ENCODE measurements around the gene NCKAP5. TPM values are rescaled to one million over a fixed set of nuclear protein-coding genes. Genes with fewer than 3 reads are reported as not detected.

Gene NCKAP5
- total and polyA plus RNA-seq, 4 donors = 2.3 to 20.2 (median 8.1) TPM

DNA sequence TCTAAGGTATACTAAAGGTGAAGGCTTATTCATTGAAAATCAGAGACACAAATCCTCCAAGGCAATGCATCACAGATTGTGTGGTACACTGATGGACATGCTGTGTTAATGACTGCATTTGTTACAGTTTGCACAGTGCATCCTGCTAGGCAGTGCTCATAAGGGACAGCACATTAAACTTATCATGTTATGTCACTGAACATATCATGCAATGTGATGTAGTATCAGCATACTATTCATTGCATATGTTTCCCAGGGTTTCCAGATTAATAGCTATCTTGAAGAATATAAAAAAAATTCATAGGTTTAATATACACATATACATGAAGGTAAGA lies 225.3 kb downstream of the NCKAP5 start:
- TF ChIP-seq, protein P1, sequence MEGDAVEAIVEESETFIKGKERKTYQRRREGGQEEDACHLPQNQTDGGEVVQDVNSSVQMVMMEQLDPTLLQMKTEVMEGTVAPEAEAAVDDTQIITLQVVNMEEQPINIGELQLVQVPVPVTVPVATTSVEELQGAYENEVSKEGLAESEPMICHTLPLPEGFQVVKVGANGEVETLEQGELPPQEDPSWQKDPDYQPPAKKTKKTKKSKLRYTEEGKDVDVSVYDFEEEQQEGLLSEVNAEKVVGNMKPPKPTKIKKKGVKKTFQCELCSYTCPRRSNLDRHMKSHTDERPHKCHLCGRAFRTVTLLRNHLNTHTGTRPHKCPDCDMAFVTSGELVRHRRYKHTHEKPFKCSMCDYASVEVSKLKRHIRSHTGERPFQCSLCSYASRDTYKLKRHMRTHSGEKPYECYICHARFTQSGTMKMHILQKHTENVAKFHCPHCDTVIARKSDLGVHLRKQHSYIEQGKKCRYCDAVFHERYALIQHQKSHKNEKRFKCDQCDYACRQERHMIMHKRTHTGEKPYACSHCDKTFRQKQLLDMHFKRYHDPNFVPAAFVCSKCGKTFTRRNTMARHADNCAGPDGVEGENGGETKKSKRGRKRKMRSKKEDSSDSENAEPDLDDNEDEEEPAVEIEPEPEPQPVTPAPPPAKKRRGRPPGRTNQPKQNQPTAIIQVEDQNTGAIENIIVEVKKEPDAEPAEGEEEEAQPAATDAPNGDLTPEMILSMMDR (IDR thresholded peaks at IDR 0.05; ENCODE audit: control extremely low read depth, extremely low read depth) = no peak
- Histone ChIP-seq H3K4me3 (no peak overlapping the region), H3K4me1 (ENCODE audit: control insufficient read depth in 5 of 5, insufficient read depth in 5 of 5, low read length in 5 of 5) (no peaks in the 10 kb centered on the region), H3K27ac (ENCODE audit: low read depth in 1 of 2, low read length in 1 of 2) (no peak overlapping the region), H3K9ac (ENCODE audit: insufficient read depth in 1 of 2, low read length in 2 of 2) (no peak overlapping the region), H3K36me3 (ENCODE audit: control insufficient read depth in 4 of 4, insufficient read depth in 4 of 4, low read length in 4 of 4) (no peaks in the 10 kb centered on the region), H3K9me3 (ENCODE audit: control insufficient read depth in 4 of 4, insufficient read depth in 3 of 4, low read length in 3 of 4) (no peaks in the 10 kb centered on the region), H3K27me3 (ENCODE audit: control insufficient read depth in 3 of 3, insufficient read depth in 3 of 3, low read length in 2 of 3) (no peaks in the 10 kb centered on the region)
- DNase-seq (no peak), ATAC-seq (ENCODE audit: insufficient read depth, low FRiP score) (no peak)

DNA sequence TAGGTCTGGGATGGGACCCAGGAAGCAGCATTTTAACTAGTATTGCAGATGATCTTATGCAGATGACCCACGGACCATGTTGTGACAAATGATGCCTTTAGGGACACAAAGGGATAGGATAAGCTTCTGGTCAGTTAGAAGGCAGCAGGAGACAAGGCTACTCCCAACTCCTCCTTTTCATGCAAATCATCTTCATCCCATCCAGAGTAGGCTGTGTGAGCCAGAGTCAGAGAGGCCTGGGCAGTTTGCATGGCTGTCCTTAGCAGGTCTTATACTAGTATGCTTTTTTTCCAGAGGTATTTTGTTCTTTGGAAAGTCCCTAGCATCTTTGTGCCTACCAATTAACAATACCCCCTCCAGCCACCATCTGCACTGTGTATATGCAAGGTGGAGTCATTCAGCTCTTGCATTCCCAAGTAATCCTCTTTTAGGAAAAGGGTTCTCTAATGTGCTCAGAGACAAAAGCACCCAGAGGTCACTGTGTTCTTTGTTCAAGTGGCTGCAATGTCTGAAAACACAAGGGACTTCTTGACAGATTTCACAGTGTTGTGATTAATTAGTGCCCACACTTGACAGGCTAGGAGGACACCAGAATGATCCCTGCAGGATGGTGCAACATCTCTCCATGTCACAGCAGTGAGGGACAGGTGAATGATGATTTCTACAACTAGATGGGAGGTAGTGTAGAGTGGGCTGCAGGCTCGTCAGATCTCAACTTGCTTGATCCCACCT lies 225.8 kb downstream of the NCKAP5 start:
- ATAC-seq (ENCODE audit: insufficient read depth, low FRiP score) = no peak
- H3K36me3 ChIP-seq (ENCODE audit: control insufficient read depth in 4 of 4, insufficient read depth in 4 of 4, low read length in 4 of 4) = no peaks in the 10 kb centered on the region
- H3K9ac ChIP-seq (ENCODE audit: insufficient read depth in 1 of 2, low read length in 2 of 2) = no peak overlapping the region
- DNase-seq = no peak
- no peaks in the 10 kb centered on the region for H3K27me3 ChIP-seq (ENCODE audit: control insufficient read depth in 3 of 3, insufficient read depth in 3 of 3, low read length in 2 of 3)
- no peak overlapping the region for H3K27ac ChIP-seq (ENCODE audit: low read depth in 1 of 2, low read length in 1 of 2)
- 87 to 88% methylated on average over 2 of the region's 2 CpGs for WGBS, 2 donors
- TF ChIP-seq, protein P1 (IDR thresholded peaks at IDR 0.05; ENCODE audit: control extremely low read depth, extremely low read depth) = no peak
- H3K4me1 ChIP-seq (ENCODE audit: control insufficient read depth in 5 of 5, insufficient read depth in 5 of 5, low read length in 5 of 5) = no peaks in the 10 kb centered on the region
- no peaks in the 10 kb centered on the region for H3K9me3 ChIP-seq (ENCODE audit: control insufficient read depth in 4 of 4, insufficient read depth in 3 of 4, low read length in 3 of 4)
- no peak overlapping the region for H3K4me3 ChIP-seq

DNA sequence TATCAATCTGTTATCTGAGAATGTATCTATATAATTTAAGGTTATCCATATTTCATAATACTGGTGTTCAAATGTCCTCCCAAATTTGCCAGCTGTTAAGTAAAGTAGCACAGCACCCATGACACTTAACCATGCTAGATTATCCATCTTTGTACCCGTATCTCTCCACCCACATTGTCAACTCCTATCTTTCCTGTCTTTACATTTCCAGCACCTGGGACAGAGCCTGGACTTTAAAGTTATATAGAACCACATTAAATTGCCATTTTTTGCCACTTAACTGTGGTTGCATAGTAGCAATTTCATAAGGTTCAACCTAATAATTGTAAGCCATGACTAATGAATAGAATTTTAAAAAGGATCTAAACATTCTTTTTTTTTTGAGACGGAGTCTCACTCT lies 226.7 kb downstream of the NCKAP5 start:
- Histone ChIP-seq H3K27ac (ENCODE audit: low read depth in 1 of 2, low read length in 1 of 2) (no peak overlapping the region), H3K36me3 (ENCODE audit: control insufficient read depth in 4 of 4, insufficient read depth in 4 of 4, low read length in 4 of 4) (no peaks in the 10 kb centered on the region), H3K9me3 (ENCODE audit: control insufficient read depth in 4 of 4, insufficient read depth in 3 of 4, low read length in 3 of 4) (no peaks in the 10 kb centered on the region), H3K27me3 (ENCODE audit: control insufficient read depth in 3 of 3, insufficient read depth in 3 of 3, low read length in 2 of 3) (no peaks in the 10 kb centered on the region), H3K9ac (ENCODE audit: insufficient read depth in 1 of 2, low read length in 2 of 2) (no peak overlapping the region), H3K4me3 (no peak overlapping the region), H3K4me1 (ENCODE audit: control insufficient read depth in 5 of 5, insufficient read depth in 5 of 5, low read length in 5 of 5) (no peaks in the 10 kb centered on the region)
- TF ChIP-seq, protein P1 (IDR thresholded peaks at IDR 0.05; ENCODE audit: control extremely low read depth, extremely low read depth) = no peak
- no peak for DNase-seq
- WGBS, 2 donors = 78 to 83% methylated on average over 2 of the region's 2 CpGs
- ATAC-seq (ENCODE audit: insufficient read depth, low FRiP score) = no peak

DNA sequence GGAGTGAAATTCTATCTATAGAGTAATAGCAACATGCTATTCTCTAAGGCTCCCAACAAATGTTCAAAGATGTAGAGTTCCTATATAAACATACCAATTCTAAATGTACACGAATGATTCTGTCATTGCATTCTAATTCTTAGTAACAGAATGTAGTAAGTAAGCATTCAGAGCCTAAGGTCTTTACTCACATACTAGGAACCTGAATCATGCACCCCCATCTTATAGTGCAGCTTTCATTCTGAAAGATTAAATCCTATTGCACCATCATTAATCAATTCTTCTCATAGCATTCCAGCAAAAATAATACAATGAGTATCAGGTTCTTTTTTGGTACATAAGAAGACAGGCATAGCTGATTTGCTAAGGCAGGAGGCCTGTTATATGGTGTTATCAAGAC lies 230.0 kb downstream of the NCKAP5 start:
- WGBS, 2 donors = 53 to 65% methylated on average over 1 of the region's 1 CpG
- Histone ChIP-seq H3K27ac (ENCODE audit: low read depth in 1 of 2, low read length in 1 of 2) (no peak overlapping the region), H3K27me3 (ENCODE audit: control insufficient read depth in 3 of 3, insufficient read depth in 3 of 3, low read length in 2 of 3) (no peaks in the 10 kb centered on the region), H3K4me3 (no peak overlapping the region), H3K9me3 (ENCODE audit: control insufficient read depth in 4 of 4, insufficient read depth in 3 of 4, low read length in 3 of 4) (no peaks in the 10 kb centered on the region), H3K4me1 (ENCODE audit: control insufficient read depth in 5 of 5, insufficient read depth in 5 of 5, low read length in 5 of 5) (no peaks in the 10 kb centered on the region), H3K9ac (ENCODE audit: insufficient read depth in 1 of 2, low read length in 2 of 2) (no peak overlapping the region), H3K36me3 (ENCODE audit: control insufficient read depth in 4 of 4, insufficient read depth in 4 of 4, low read length in 4 of 4) (no peaks in the 10 kb centered on the region)
- ATAC-seq (ENCODE audit: insufficient read depth, low FRiP score) (no peak), DNase-seq (no peak)
- TF ChIP-seq, protein P1 (IDR thresholded peaks at IDR 0.05; ENCODE audit: control extremely low read depth, extremely low read depth) = no peak

Data from lung (tissue), 12 donors.